Middle frontal gyrus (tissue), 1 donor: ENCODE results near the gene ZNRF3.
"Not testable (repeated sequence)": the region's sequence is repeated elsewhere in the genome, so short reads cannot be mapped to it uniquely, and the experiment has no call there.

ENCODE experiments used
- DNase-seq: peaks from one replicate; pipeline ENCODE4 v3.0.0-alpha.2; 2015; ENCODE audit warnings: low spot score; ENCODE audit errors: extremely low spot score

The ZNRF3 gene

GRCh38 chr22:28930357-28931007 is 47.1 kb downstream of the ZNRF3 start:
- no peak for DNase-seq

GRCh38 chr22:28931844-28932567 is 48.6 kb downstream of the ZNRF3 start:
- no peak for DNase-seq

GRCh38 chr22:28933321-28933720 is 49.9 kb downstream of the ZNRF3 start:
- DNase-seq, result no peak

GRCh38 chr22:28934026-28934425 is 50.7 kb downstream of the ZNRF3 start:
- DNase-seq, result no peak

- DNase-seq, result no peak
Measured at GRCh38 chr22:28935140-28935539, 51.8 kb downstream of the ZNRF3 start.

- DNase-seq, result no peak
Measured at GRCh38 chr22:28935713-28936112, 52.3 kb downstream of the ZNRF3 start.

- no peak for DNase-seq
Measured at GRCh38 chr22:28936200-28936599, 52.8 kb downstream of the ZNRF3 start.

- DNase-seq, result no peak
Measured at GRCh38 chr22:28937206-28938025, 54.0 kb downstream of the ZNRF3 start.

GRCh38 chr22:28938286-28938833 is 55.0 kb downstream of the ZNRF3 start:
- no peak for DNase-seq

- no peak for DNase-seq
Measured at GRCh38 chr22:28939394-28939793, 56.0 kb downstream of the ZNRF3 start.

- no peak for DNase-seq
Measured at GRCh38 chr22:28939932-28940331, 56.6 kb downstream of the ZNRF3 start.

- DNase-seq, result no peak
Measured at GRCh38 chr22:28940441-28940840, 57.1 kb downstream of the ZNRF3 start.

- DNase-seq, result no peak
Measured at GRCh38 chr22:28942333-28942732, 59.0 kb downstream of the ZNRF3 start.

- no peak for DNase-seq
Measured at GRCh38 chr22:28942801-28943500, 59.6 kb downstream of the ZNRF3 start.

GRCh38 chr22:28943501-28943879 is 60.1 kb downstream of the ZNRF3 start:
- no peak for DNase-seq

GRCh38 chr22:28947125-28947524 is 63.8 kb downstream of the ZNRF3 start:
- no peak for DNase-seq

GRCh38 chr22:28948424-28948823 is 65.1 kb downstream of the ZNRF3 start:
- DNase-seq, result no peak

GRCh38 chr22:28948860-28949551 is 65.6 kb downstream of the ZNRF3 start:
- DNase-seq, result not testable (repeated sequence)

GRCh38 chr22:28949788-28950187 is 66.4 kb downstream of the ZNRF3 start:
- no peak for DNase-seq

- no peak for DNase-seq
Measured at GRCh38 chr22:28950617-28951411, 67.4 kb downstream of the ZNRF3 start.
